ENCODE data around the gene RPL4.

Gene RPL4

GRCh38 chr15:66491846-66492245 lies 12.8 kb downstream of the RPL4 start:
- no peaks in the 10 kb centered on the region for H3K4me1 ChIP-seq
- no peak overlapping the region for H3K4me3 ChIP-seq (ENCODE audit: low read depth, low read length)
- DNase-seq = no peak
- peaks cover 43% of the 10 kb centered on the region for H3K36me3 ChIP-seq
- no peak for TF ChIP-seq CTCF (IDR thresholded peaks at IDR 0.05; ENCODE audit: low read depth, low read length)
- no peaks in the 10 kb centered on the region for H3K9me3 ChIP-seq
- H3K27me3 ChIP-seq = no peaks in the 10 kb centered on the region

- Histone ChIP-seq H3K27me3 (no peaks in the 10 kb centered on the region), H3K4me3 (ENCODE audit: low read depth, low read length) (no peak overlapping the region), H3K36me3 (peaks cover 28% of the 10 kb centered on the region), H3K9me3 (no peaks in the 10 kb centered on the region), H3K4me1 (no peaks in the 10 kb centered on the region)
- DNase-seq = no peak
- no peak for TF ChIP-seq CTCF (IDR thresholded peaks at IDR 0.05; ENCODE audit: low read depth, low read length)
These were observed 15.4 kb downstream of the RPL4 start for GRCh38 chr15:66489179-66489791.

GRCh38 chr15:66488525-66488924 lies 16.1 kb downstream of the RPL4 start:
- H3K4me1 ChIP-seq = no peaks in the 10 kb centered on the region
- TF ChIP-seq CTCF (IDR thresholded peaks at IDR 0.05; ENCODE audit: low read depth, low read length) = no peak
- no peak overlapping the region for H3K4me3 ChIP-seq (ENCODE audit: low read depth, low read length)
- no peaks in the 10 kb centered on the region for H3K27me3 ChIP-seq
- no peaks in the 10 kb centered on the region for H3K9me3 ChIP-seq
- peaks cover 20% of the 10 kb centered on the region for H3K36me3 ChIP-seq
- no peak for DNase-seq

GRCh38 chr15:66486887-66487286 lies 17.8 kb downstream of the RPL4 start:
- Histone ChIP-seq H3K36me3 (peaks cover 14% of the 10 kb centered on the region), H3K4me1 (no peaks in the 10 kb centered on the region), H3K9me3 (no peaks in the 10 kb centered on the region), H3K4me3 (ENCODE audit: low read depth, low read length) (no peak overlapping the region), H3K27me3 (no peaks in the 10 kb centered on the region)
- TF ChIP-seq CTCF (IDR thresholded peaks at IDR 0.05; ENCODE audit: low read depth, low read length) = no peak
- DNase-seq = no peak

GRCh38 chr15:66484539-66485112 lies 20.0 kb downstream of the RPL4 start:
- H3K36me3 ChIP-seq = peaks cover 13% of the 10 kb centered on the region
- TF ChIP-seq CTCF (IDR thresholded peaks at IDR 0.05; ENCODE audit: low read depth, low read length) = no peak
- H3K9me3 ChIP-seq = no peaks in the 10 kb centered on the region
- no peaks in the 10 kb centered on the region for H3K27me3 ChIP-seq
- no peak overlapping the region for H3K4me3 ChIP-seq (ENCODE audit: low read depth, low read length)
- no peaks in the 10 kb centered on the region for H3K4me1 ChIP-seq
- no peak for DNase-seq

- no peak for DNase-seq
- Histone ChIP-seq H3K36me3 (peaks cover 10% of the 10 kb centered on the region), H3K4me1 (no peaks in the 10 kb centered on the region), H3K4me3 (ENCODE audit: low read depth, low read length) (no peak overlapping the region), H3K9me3 (no peaks in the 10 kb centered on the region), H3K27me3 (no peaks in the 10 kb centered on the region)
- TF ChIP-seq CTCF (IDR thresholded peaks at IDR 0.05; ENCODE audit: low read depth, low read length) = no peak
These were observed 21.5 kb downstream of the RPL4 start for GRCh38 chr15:66483131-66483566.
